OCI-LY7 (cell line): Measurements from ENCODE around the gene POLL. TPM values are rescaled to one million over a fixed set of nuclear protein-coding genes. Genes with fewer than 3 reads are reported as not detected.

Experiments used
- BruUV-seq: library from RNA; stranded (reverse); fragments of 400-500 nt; replicated peaks from 2 replicates; lab custom pipeline; 2021; lab: Mats Ljungman, UMichigan
- CTCF ChIA-PET: fragments of 300-600 bp; sonication (Branson Sonifier 250); formaldehyde crosslinking; loops from one replicate; lab custom pipeline; 2022; ENCODE audit warnings: antibody characterized with exemption; ENCODE audit not compliant: unreplicated experiment; lab: Charles Lee
- POLR2A ChIA-PET: fragments of 300-600 bp; sonication (Branson Sonifier 250); formaldehyde crosslinking; loops from one replicate; lab custom pipeline; 2022; ENCODE audit warnings: antibody characterized with exemption; lab: Charles Lee
- DNase-seq: peaks from one replicate; pipeline ENCODE4 v3.0.0-alpha.2; 2015; ENCODE audit warnings: low spot score
- H2AFZ ChIP-seq: fragments of 200-600 bp; sonication (generic), shearing (Covaris generic); 2 replicates; pipeline ENCODE4 v1.6.1; 2014; ENCODE audit warnings: mild to moderate bottlenecking, antibody characterized with exemption, low read length, moderate library complexity
- H3K27ac ChIP-seq: fragments of 200-600 bp; sonication (generic); 2 replicates; pipeline ENCODE4 v1.5.1; 2014; ENCODE audit warnings: mixed run types, low read depth, mild to moderate bottlenecking, moderate library complexity, low read length, inconsistent platforms; ENCODE audit not compliant: poor library complexity, severe bottlenecking
- H3K36me3 ChIP-seq: fragments of 200-600 bp; sonication (generic); 2 replicates; pipeline ENCODE4 v1.6.1; 2014; ENCODE audit warnings: mild to moderate bottlenecking, antibody characterized with exemption, low read length, moderate library complexity, mixed read lengths; ENCODE audit not compliant: insufficient read depth
- H3K4me1 ChIP-seq: fragments of 200-600 bp; sonication (generic); 2 replicates; pipeline ENCODE4 v1.5.1; 2014; ENCODE audit warnings: mild to moderate bottlenecking, low read length; ENCODE audit not compliant: insufficient read depth, poor library complexity, severe bottlenecking
- H3K4me2 ChIP-seq: fragments of 200-600 bp; sonication (generic); 2 replicates; pipeline ENCODE4 v1.6.1; 2014; ENCODE audit warnings: mild to moderate bottlenecking, low read length
- H3K4me3 ChIP-seq: fragments of 200-600 bp; sonication (generic); 2 replicates; pipeline ENCODE4 v1.5.1; 2014; ENCODE audit warnings: mild to moderate bottlenecking, low read depth, low read length; ENCODE audit not compliant: poor library complexity, severe bottlenecking
- H3K79me2 ChIP-seq: fragments of 200-600 bp; sonication (generic); 2 replicates; pipeline ENCODE4 v1.6.1; 2016; ENCODE audit warnings: low read depth, mild to moderate bottlenecking, low read length, moderate library complexity, mixed read lengths; ENCODE audit not compliant: insufficient read depth
- H3K9me2 ChIP-seq: fragments of 200-600 bp; sonication (generic); 2 replicates; pipeline ENCODE4 v1.6.1; 2016; ENCODE audit warnings: mild to moderate bottlenecking, low read length, mixed read lengths; ENCODE audit not compliant: insufficient read depth
- H3K9me3 ChIP-seq: fragments of 200-600 bp; sonication (generic); 2 replicates; pipeline ENCODE4 v1.6.1; 2014; ENCODE audit warnings: mild to moderate bottlenecking, mixed run types, low read length, mixed read lengths
- H4K20me1 ChIP-seq: fragments of 200-600 bp; sonication (generic); 2 replicates; pipeline ENCODE4 v1.6.1; 2014; ENCODE audit warnings: mild to moderate bottlenecking, antibody characterized with exemption, low read length, moderate library complexity, mixed read lengths; ENCODE audit not compliant: insufficient read depth
- EZH2phosphoT487 ChIP-seq: fragments of 200-600 bp; sonication (generic); IDR thresholded peaks from 2 replicates; pipeline ENCODE4 v1.6.1; 2018; ENCODE audit warnings: low read depth, borderline replicate concordance, mild to moderate bottlenecking, mixed run types, antibody characterized with exemption, low read length, moderate library complexity, mixed read lengths
- intact Hi-C: fragments of 100-400 bp; cut with micrococcal nuclease; formaldehyde crosslinking; loops from one replicate; pipeline ENCODE4 v1.10.0; 2022; ENCODE audit not compliant: unreplicated experiment
- total RNA-seq, 2 experiments: library from RNA; depleted of rRNA in 1 of 2; stranded (reverse); fragments of >200 nt in 1 of 2; shearing (Covaris generic) in 1 of 2; gene quantifications; 2 replicates each; pipeline ENCODE4 v1.2.3, GENCODE V29; 2014 to 2022
- TF ChIP-seq, protein P1 (sequence below): fragments of 200-600 bp; sonication (generic); conservative IDR thresholded peaks from 2 replicates; pipeline ENCODE4 v1.5.1; 2014; ENCODE audit warnings: mild to moderate bottlenecking, antibody characterized with exemption, low read length, moderate library complexity, mixed read lengths

POLL gene
- total RNA-seq, 2 experiments from 2014 or later, result 22.0 to 34.0 TPM

DNA sequence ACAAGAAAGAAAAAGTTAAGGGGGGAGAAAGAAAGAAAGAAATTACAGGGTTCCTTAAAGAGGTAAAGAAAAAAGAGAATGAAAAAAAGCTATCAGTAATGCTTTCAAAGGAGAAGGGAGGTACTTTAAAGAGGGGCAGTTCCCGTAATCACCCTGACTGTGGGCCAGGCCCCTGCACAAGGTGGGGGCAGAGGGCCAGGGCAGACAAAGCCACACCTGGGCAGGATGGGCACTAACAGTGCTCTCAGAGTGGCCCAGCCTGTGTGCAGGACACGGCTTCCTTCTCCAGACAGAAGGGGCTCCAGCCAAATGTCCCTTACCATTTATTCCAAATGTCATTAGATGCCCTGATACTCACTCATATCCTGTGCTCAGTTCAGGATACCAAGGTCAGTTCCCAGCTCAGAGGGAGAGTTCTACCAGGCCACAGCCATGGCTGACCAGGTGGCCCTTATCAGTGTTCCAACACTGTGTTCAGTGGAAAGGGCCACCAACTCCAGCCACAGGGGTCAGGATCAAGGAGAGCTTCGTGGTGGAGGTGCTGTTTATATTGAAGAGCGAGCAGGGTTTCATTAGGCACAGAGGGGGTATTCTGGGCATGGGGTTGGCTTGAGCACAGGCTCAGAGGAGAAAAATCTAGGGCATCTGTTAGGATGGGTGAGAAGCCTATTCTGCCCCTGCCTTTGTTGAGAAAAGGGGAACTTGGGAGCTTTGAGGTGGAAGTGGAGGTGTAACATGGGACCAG is 29.9 kb upstream of the POLL start:
- ChIA-PET POLR2A (interaction anchor here (1.0 to 1.2 kb wide), 3 partner anchors 14 to 201 kb away, joined by 3 to 4 read pairs (median 3); partner anchors contain the start of gene OGA), CTCF (no interaction called here)
- TF ChIP-seq EZH2phosphoT487, result no peak
- TF ChIP-seq, protein P1, sequence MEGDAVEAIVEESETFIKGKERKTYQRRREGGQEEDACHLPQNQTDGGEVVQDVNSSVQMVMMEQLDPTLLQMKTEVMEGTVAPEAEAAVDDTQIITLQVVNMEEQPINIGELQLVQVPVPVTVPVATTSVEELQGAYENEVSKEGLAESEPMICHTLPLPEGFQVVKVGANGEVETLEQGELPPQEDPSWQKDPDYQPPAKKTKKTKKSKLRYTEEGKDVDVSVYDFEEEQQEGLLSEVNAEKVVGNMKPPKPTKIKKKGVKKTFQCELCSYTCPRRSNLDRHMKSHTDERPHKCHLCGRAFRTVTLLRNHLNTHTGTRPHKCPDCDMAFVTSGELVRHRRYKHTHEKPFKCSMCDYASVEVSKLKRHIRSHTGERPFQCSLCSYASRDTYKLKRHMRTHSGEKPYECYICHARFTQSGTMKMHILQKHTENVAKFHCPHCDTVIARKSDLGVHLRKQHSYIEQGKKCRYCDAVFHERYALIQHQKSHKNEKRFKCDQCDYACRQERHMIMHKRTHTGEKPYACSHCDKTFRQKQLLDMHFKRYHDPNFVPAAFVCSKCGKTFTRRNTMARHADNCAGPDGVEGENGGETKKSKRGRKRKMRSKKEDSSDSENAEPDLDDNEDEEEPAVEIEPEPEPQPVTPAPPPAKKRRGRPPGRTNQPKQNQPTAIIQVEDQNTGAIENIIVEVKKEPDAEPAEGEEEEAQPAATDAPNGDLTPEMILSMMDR, result no peak
- no peaks in the 10 kb centered on the region for H4K20me1 ChIP-seq
- DNase-seq, result peak; percentile 26
- H3K4me3 ChIP-seq, result peak overlapping the region; percentile 47
- H3K4me1 ChIP-seq, result peaks cover 52% of the 10 kb centered on the region
- H3K4me2 ChIP-seq, result peak overlapping the region; percentile 65
- BruUV-seq, result no TSS peak
- intact Hi-C loops, result loop anchor here (1.0 to 5.0 kb wide), 2 partner anchors 76 to 164 kb away; partner anchors contain the start of gene NPM3
- no peaks in the 10 kb centered on the region for H3K79me2 ChIP-seq
- no peaks in the 10 kb centered on the region for H3K9me3 ChIP-seq
- H3K36me3 ChIP-seq, result peaks cover 40% of the 10 kb centered on the region
- H3K27ac ChIP-seq, result peak overlapping the region; percentile 96
- no peaks in the 10 kb centered on the region for H3K9me2 ChIP-seq
- H2AFZ ChIP-seq, result peak overlapping the region; percentile 34; the same call in 1 of the 2 replicates

DNA sequence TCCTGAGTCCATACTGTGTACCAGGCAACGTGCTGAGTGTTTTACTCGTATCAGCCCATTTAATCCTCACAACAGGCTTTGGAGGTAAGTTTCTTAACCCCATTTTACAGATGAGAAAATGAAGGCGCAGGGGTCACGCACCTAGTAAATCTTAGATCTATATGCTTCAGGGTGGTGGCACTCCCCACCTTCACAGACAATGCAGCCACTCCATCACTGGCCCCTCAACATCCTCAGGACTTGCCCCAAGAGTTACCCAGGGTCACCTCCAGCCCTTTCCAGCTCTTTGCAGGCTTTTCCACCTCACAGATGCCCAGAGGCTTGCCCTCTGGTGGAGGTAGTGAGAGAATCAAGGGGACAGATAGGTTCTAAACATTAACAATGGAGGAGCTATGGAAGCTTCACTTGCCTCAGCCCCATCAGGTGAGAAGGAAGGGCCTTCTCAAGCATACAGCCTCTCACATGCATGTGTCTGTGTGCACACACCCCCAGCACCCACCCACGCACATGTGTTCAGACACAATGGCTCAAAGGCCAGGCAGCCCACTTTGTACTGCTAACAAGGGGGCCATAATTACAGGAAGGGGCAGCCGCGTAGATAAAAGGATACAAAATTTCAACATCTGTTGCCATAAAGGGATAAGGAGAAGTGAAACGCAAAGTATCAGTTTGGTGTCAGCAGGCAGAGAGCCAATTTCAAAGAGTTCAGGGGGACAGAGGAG is 29.2 kb upstream of the POLL start:
- POLR2A ChIA-PET, result interaction anchor here (0.6 to 1.2 kb wide), 6 partner anchors 15 to 434 kb away, joined by 3 to 5 read pairs (median 4); partner anchors contain the start of gene OGA
- peaks cover 52% of the 10 kb centered on the region for H3K4me1 ChIP-seq
- no peaks in the 10 kb centered on the region for H3K79me2 ChIP-seq
- H3K36me3 ChIP-seq, result peaks cover 33% of the 10 kb centered on the region
- TF ChIP-seq EZH2phosphoT487, result no peak
- TF ChIP-seq, protein P1, result peak; percentile 71
- intact Hi-C loops, result loop anchor here (1.0 to 5.0 kb wide), 2 partner anchors 77 to 165 kb away; partner anchors contain the start of gene NPM3
- H3K27ac ChIP-seq, result peak overlapping the region; percentile 96
- no TSS peak for BruUV-seq
- CTCF ChIA-PET, result interaction anchor here (1.9 kb wide), 1 partner anchor 15 kb away, joined by 8 read pairs; no protein-coding TSS in a partner anchor
- H3K4me3 ChIP-seq, result peak overlapping the region; percentile 47
- H3K9me3 ChIP-seq, result no peaks in the 10 kb centered on the region
- H3K4me2 ChIP-seq, result peak overlapping the region; percentile 65
- DNase-seq, result peak; percentile 95
- no peak overlapping the region; the same call in 1 of the 2 replicates for H2AFZ ChIP-seq
- no peaks in the 10 kb centered on the region for H4K20me1 ChIP-seq
- no peaks in the 10 kb centered on the region for H3K9me2 ChIP-seq
